Neuron (in vitro differentiated cells): Measurements from ENCODE around the gene TRAPPC10.
"Not testable (repeated sequence)": the region's sequence is repeated elsewhere in the genome, so short reads cannot be mapped to it uniquely, and the experiment has no call there.

ENCODE experiments used
- H2AFZ ChIP-seq: one replicate; pipeline ENCODE4 v1.6.1; 2013; ENCODE audit warnings: low read depth, mild to moderate bottlenecking, inconsistent platforms, low read length, moderate library complexity
- H3K27me3 ChIP-seq: one replicate; pipeline ENCODE4 v1.6.1; 2013; ENCODE audit warnings: low read length; ENCODE audit not compliant: insufficient read depth
- H3K36me3 ChIP-seq: one replicate; pipeline ENCODE4 v1.6.1; 2013; ENCODE audit warnings: low read length; ENCODE audit not compliant: insufficient read depth
- H3K4me1 ChIP-seq: one replicate; pipeline ENCODE4 v1.6.1; 2013; ENCODE audit warnings: low read length; ENCODE audit not compliant: insufficient read depth
- H3K4me3 ChIP-seq: 2 replicates; pipeline ENCODE4 v1.5.1; 2013; ENCODE audit warnings: mild to moderate bottlenecking, low read length, moderate library complexity
- H3K9me3 ChIP-seq: one replicate; pipeline ENCODE4 v1.6.1; 2013; ENCODE audit warnings: low read length

Gene TRAPPC10

DNA sequence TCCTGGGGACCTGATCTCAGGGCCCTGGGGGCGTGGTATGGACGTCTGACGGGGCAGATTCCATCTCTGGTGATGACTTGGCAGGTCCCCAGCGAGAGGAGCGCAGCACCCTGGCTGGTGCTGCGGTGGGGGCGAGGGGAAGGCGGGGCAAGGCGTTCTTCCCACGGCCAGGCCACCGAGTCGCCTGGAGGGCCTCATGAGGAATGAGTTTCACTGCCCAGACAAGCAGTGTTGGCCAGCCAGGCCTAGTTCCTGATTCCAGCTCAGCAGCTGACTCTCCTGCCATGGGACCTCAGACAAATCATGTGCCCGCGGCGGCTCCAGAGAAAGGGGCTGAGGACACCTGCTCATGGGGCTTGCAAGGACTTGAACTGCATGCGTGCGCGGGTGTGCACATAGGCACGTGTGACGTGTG is 142.7 kb downstream of the TRAPPC10 start:
- not testable (repeated sequence) for H3K36me3 ChIP-seq, H3K4me3 ChIP-seq, H2AFZ ChIP-seq, H3K9me3 ChIP-seq, H3K4me1 ChIP-seq, H3K27me3 ChIP-seq

DNA sequence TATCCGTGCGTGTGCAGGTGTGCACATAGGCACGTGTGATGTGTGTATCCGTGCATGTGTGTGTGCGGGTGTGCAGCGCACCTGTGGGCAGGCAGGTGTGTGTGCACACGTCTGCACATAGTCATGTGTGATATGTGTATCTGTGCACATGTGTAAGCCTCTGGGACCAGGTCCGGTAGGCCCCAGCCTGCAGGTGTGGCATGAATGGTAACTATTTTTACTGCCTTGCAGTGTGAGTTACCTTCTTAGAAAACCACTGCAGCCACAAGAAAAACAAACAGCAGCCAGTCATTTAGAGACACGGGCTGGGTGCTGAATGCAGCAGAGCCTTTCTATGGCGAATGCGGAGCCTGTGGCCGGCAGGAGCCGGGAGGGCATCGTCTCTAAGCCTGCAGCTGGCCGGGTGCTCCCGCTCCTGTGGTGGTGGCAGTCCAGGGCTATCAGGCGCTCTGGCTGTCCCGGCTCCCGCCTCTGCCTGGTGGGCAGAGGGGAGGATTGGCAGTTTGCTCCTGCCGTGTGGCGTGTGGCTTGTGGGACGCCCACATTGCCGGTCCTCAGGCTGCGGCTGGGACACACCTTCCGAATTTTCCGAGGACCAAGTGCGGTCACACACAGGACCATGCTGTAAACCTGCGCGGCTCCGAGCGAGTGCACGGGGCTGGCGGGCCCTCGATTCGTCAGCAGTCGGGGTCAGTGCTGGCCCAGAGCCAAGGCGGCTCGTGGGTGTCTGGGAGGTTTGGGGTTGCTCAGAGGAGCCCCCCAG is 143.3 kb downstream of the TRAPPC10 start:
- H3K27me3 ChIP-seq, H2AFZ ChIP-seq, H3K9me3 ChIP-seq, H3K36me3 ChIP-seq, H3K4me1 ChIP-seq, H3K4me3 ChIP-seq: not testable (repeated sequence)

DNA sequence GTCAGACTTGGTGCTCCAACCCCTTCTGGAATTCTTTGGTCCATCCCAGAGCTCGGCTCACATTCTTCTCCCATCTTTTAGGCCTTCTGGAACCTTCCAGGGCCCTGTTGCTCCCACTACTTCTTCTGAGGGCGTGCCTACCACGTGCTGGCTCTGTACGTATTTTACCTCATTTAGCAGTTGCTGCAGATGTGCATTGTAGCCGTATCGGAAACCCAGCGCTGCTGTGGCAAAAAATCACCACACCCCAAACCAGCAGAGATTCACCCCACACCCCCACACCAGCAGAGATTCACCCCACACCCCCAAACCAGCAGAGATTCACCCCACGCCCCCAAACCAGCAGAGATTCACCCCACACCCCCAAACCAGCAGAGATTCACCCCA is 143.9 kb downstream of the TRAPPC10 start:
- H3K27me3 ChIP-seq, H3K36me3 ChIP-seq, H3K9me3 ChIP-seq, H3K4me3 ChIP-seq, H3K4me1 ChIP-seq, H2AFZ ChIP-seq: not testable (repeated sequence)
